Measurements from ENCODE around the gene TMEM38A. TPM values are rescaled to one million over a fixed set of nuclear protein-coding genes. Genes with fewer than 3 reads are reported as not detected.

The TMEM38A gene
- total and polyA plus RNA-seq, 9 of the 15 experiments (the other 6 are each of a cell fraction or from before 2014, with no cell fraction given), result 0.35 to 2.1 (median 1.2) TPM

GRCh38 chr19:16688084-16688483 lies 27.1 kb downstream of the TMEM38A start:
- H3K36me3 ChIP-seq (ENCODE audit: control insufficient read depth, insufficient read depth, low read length), result no peaks in the 10 kb centered on the region
- intact Hi-C loops (cut with micrococcal nuclease), result no loop called here
- no peak overlapping the region for H2AFZ ChIP-seq (ENCODE audit: low read depth, low read length)
- H3K4me2 ChIP-seq (ENCODE audit: insufficient read depth, low read length), result no peak overlapping the region
- FAIRE-seq (no peak), ATAC-seq (no peak), DNase-seq (ENCODE audit: extremely low read depth in 1 of 4, low spot score in 3 of 4) (no peak)
- 0 out of 2 replicates have a peak, but pooled peaks cover 10% of the 10 kb centered on the region for H4K20me1 ChIP-seq (replicated peaks; ENCODE audit: control insufficient read depth, insufficient read depth, low read length)
- no peak overlapping the region for H3K9ac ChIP-seq (ENCODE audit: insufficient read depth in 1 of 2, low read depth in 2 of 2, low read length in 2 of 2)
- in situ Hi-C loops (cut with MboI), result no loop called here
- no peaks in the 10 kb centered on the region for H3K79me2 ChIP-seq (ENCODE audit: control insufficient read depth, insufficient read depth, low read length)
- peaks cover 21 to 48% of the 10 kb centered on the region in 2 experiments; a peak in 4 of 5 replicates for H3K27me3 ChIP-seq (ENCODE audit: control insufficient read depth in 2 of 2, insufficient read depth in 2 of 2, low read length in 2 of 2)
- 2% methylated on average over 10 of the region's 12 CpGs for WGBS (ENCODE audit: insufficient coverage, low coverage, missing lambda C conversion rate)
- no peaks in the 10 kb centered on the region for H3K9me1 ChIP-seq (ENCODE audit: control insufficient read depth, insufficient read depth, low read length)
- H3K4me1 ChIP-seq (replicated peaks in 1 of 2; ENCODE audit: control insufficient read depth in 2 of 2, insufficient read depth in 2 of 2, low read length in 2 of 2), result no peaks in the 10 kb centered on the region; a peak in 1 of 5 replicates
- POLR2A ChIA-PET, result interaction anchor here (0.7 to 2.0 kb wide), 2 partner anchors 9 to 24 kb away, joined by 3 to 7 read pairs; no protein-coding TSS in a partner anchor
- TF ChIP-seq VEZF1 (CRISPR knock-in tag; IDR thresholded peaks at IDR 0.05), result no peak
- TF ChIP-seq ESRRA (IDR thresholded peaks at IDR 0.05; ENCODE audit: borderline replicate concordance, low read depth), result no peak
- TF ChIP-seq ZNF512 (tag; IDR thresholded peaks at IDR 0.05), result no peak
- TF ChIP-seq ZNF280A (IDR thresholded peaks at IDR 0.05; ENCODE audit: low read depth, partially characterized antibody), result no peak
- TF ChIP-seq POLR3G (IDR thresholded peaks at IDR 0.05; ENCODE audit: extremely low read depth, insufficient read length, insufficient replicate concordance), result no peak
- TF ChIP-seq RAD21 (CRISPR knock-in tag; conservative IDR thresholded peaks at IDR 0.05 in 1 of 2, IDR thresholded peaks at IDR 0.05 in 1 of 2), result no peak
- no peak for TF ChIP-seq CBX1 (IDR thresholded peaks at IDR 0.05; ENCODE audit: low read depth)
- no peak for TF ChIP-seq ZNF707 (CRISPR knock-in tag; conservative IDR thresholded peaks at IDR 0.05)
- no peak overlapping the region for H3K4me3 ChIP-seq
- no peak overlapping the region for H3K27ac ChIP-seq (ENCODE audit: extremely low read depth, low read depth, low read length)
- BruUV-seq (replicated peaks), result no TSS peak
- H3K9me3 ChIP-seq (replicated peaks; ENCODE audit: control insufficient read depth, insufficient read depth, low read depth, low read length), result no peaks in the 10 kb centered on the region
- CTCF ChIA-PET (ENCODE audit: low intra/inter-chr PET ratio), result no interaction called here
